H9 (cell line): ENCODE data around the gene TUB. TPM values are rescaled to one million over a fixed set of nuclear protein-coding genes. Genes with fewer than 3 reads are reported as not detected.

ENCODE experiments used
- DNase-seq: peaks from one replicate; pipeline ENCODE4 v3.0.0-alpha.2; 2017
- H2AFZ ChIP-seq: one replicate; pipeline ENCODE4 v1.6.1; 2013; ENCODE audit warnings: mild to moderate bottlenecking, low read length, control low read depth, moderate library complexity
- H2AK5ac ChIP-seq: 2 replicates; pipeline ENCODE4 v1.6.1; 2013; ENCODE audit warnings: low read length, control low read depth, mixed read lengths; ENCODE audit not compliant: insufficient read length
- H2BK120ac ChIP-seq: one replicate; pipeline ENCODE4 v1.6.1; 2013; ENCODE audit warnings: low read depth, mild to moderate bottlenecking, low read length, control low read depth, inconsistent platforms; ENCODE audit not compliant: poor library complexity, severe bottlenecking
- H2BK12ac ChIP-seq: 2 replicates; pipeline ENCODE4 v1.6.1; 2013; ENCODE audit warnings: low read length, control low read depth, mixed read lengths, low read depth; ENCODE audit not compliant: insufficient read length
- H2BK15ac ChIP-seq: 2 replicates; pipeline ENCODE4 v1.6.1; 2013; ENCODE audit warnings: low read depth, low read length, control low read depth
- H2BK20ac ChIP-seq: one replicate; pipeline ENCODE4 v1.6.1; 2013; ENCODE audit warnings: low read depth, mild to moderate bottlenecking, low read length, control low read depth, inconsistent platforms; ENCODE audit not compliant: poor library complexity, severe bottlenecking
- H2BK5ac ChIP-seq: 2 replicates; pipeline ENCODE4 v1.6.1; 2013; ENCODE audit warnings: low read length, control low read depth, mixed read lengths; ENCODE audit not compliant: insufficient read length
- H3K14ac ChIP-seq: 2 replicates; pipeline ENCODE4 v1.6.1; 2013; ENCODE audit warnings: low read length, control low read depth; ENCODE audit not compliant: insufficient read depth
- H3K18ac ChIP-seq: 2 replicates; pipeline ENCODE4 v1.6.1; 2013; ENCODE audit warnings: low read depth, mild to moderate bottlenecking, mixed read lengths, low read length, control low read depth; ENCODE audit not compliant: insufficient read length
- H3K23ac ChIP-seq: 2 replicates; pipeline ENCODE4 v1.6.1; 2013; ENCODE audit warnings: low read length, control low read depth, mixed read lengths, low read depth; ENCODE audit not compliant: insufficient read length
- H3K23me2 ChIP-seq: 2 replicates; pipeline ENCODE4 v1.6.1; 2013; ENCODE audit warnings: low read depth, mild to moderate bottlenecking, mixed read lengths, low read length, control low read depth; ENCODE audit not compliant: insufficient read length, poor library complexity, severe bottlenecking
- H3K27ac ChIP-seq: 2 replicates; pipeline ENCODE4 v1.5.1; 2013; ENCODE audit warnings: low read length, control low read depth, mixed read lengths, low read depth; ENCODE audit not compliant: insufficient read length
- H3K27me3 ChIP-seq: 2 replicates; pipeline ENCODE4 v1.6.1; 2013; ENCODE audit warnings: low read length, control low read depth, inconsistent platforms; ENCODE audit not compliant: insufficient read depth
- H3K4ac ChIP-seq: 2 replicates; pipeline ENCODE4 v1.6.1; 2013; ENCODE audit warnings: low read depth, mild to moderate bottlenecking, control low read depth, inconsistent platforms, low read length, moderate library complexity
- H3K4me1 ChIP-seq: 2 replicates; pipeline ENCODE4 v1.6.1; 2013; ENCODE audit warnings: low read length, control low read depth, inconsistent platforms; ENCODE audit not compliant: insufficient read depth
- H3K4me2 ChIP-seq: 2 replicates; pipeline ENCODE4 v1.6.1; 2013; ENCODE audit warnings: low read length, control low read depth, mixed read lengths; ENCODE audit not compliant: insufficient read length, insufficient read depth
- H3K56ac ChIP-seq: 2 replicates; pipeline ENCODE4 v1.6.1; 2013; ENCODE audit warnings: low read depth, mild to moderate bottlenecking, mixed read lengths, low read length, control low read depth; ENCODE audit not compliant: insufficient read length
- H3K79me1 ChIP-seq: 2 replicates; pipeline ENCODE4 v1.6.1; 2013; ENCODE audit warnings: low read depth, mild to moderate bottlenecking, moderate library complexity, low read length, control low read depth, inconsistent platforms; ENCODE audit not compliant: insufficient read depth, poor library complexity, severe bottlenecking
- H3K79me2 ChIP-seq: 2 replicates; pipeline ENCODE4 v1.6.1; 2013; ENCODE audit warnings: low read length, control low read depth, inconsistent platforms; ENCODE audit not compliant: insufficient read depth
- H3K9ac ChIP-seq: 2 replicates; pipeline ENCODE4 v1.6.1; 2013; ENCODE audit warnings: low read length, control low read depth, mixed read lengths; ENCODE audit not compliant: insufficient read length; ENCODE audit errors: extremely low read depth
- H3K9me3 ChIP-seq: one replicate; pipeline ENCODE4 v1.6.1; 2013; ENCODE audit warnings: low read depth, low read length, inconsistent platforms; ENCODE audit not compliant: control insufficient read depth
- H3T11ph ChIP-seq: one replicate; pipeline ENCODE4 v1.6.1; 2013; ENCODE audit warnings: mild to moderate bottlenecking, low read length, control low read depth, inconsistent platforms
- H4K20me1 ChIP-seq: one replicate; pipeline ENCODE4 v1.6.1; 2013; ENCODE audit not compliant: control insufficient read depth, insufficient read length, insufficient read depth
- H4K5ac ChIP-seq: 2 replicates; pipeline ENCODE4 v1.6.1; 2013; ENCODE audit warnings: low read depth, mild to moderate bottlenecking, mixed read lengths, low read length, control low read depth; ENCODE audit not compliant: insufficient read length
- H4K8ac ChIP-seq: replicated peaks from 2 replicates; pipeline ENCODE4 v1.6.1; 2013; ENCODE audit warnings: low read length, control low read depth, mixed read lengths, low read depth; ENCODE audit not compliant: insufficient read length
- H4K91ac ChIP-seq: 2 replicates; pipeline ENCODE4 v1.6.1; 2013; ENCODE audit warnings: low read depth, mild to moderate bottlenecking, moderate library complexity, mixed read lengths, low read length, control low read depth; ENCODE audit not compliant: insufficient read length
- H3K27ac Mint-ChIP-seq, 3 experiments: 2 replicates in 2 of 3; 3 replicates in 1 of 3; pipeline ENCODE4 v1.8.0; 2020 to 2021; ENCODE audit warnings: mixed read lengths in 3 of 3, mild to moderate bottlenecking in 1 of 3, moderate library complexity in 1 of 3
- H3K27me3 Mint-ChIP-seq: 2 replicates; pipeline ENCODE4 v1.8.0; 2021; ENCODE audit warnings: low read depth, mild to moderate bottlenecking, moderate library complexity, mixed read lengths
- H3K36me3 Mint-ChIP-seq, 3 experiments: 2 replicates in 2 of 3; 3 replicates in 1 of 3; pipeline ENCODE4 v1.8.0; 2020 to 2021; ENCODE audit warnings: low read depth in 3 of 3, mixed read lengths in 3 of 3; ENCODE audit not compliant: insufficient read depth in 1 of 3
- H3K4me1 Mint-ChIP-seq, 2 experiments: 2 replicates each; pipeline ENCODE4 v1.8.0; 2020; ENCODE audit warnings: mixed read lengths in 2 of 2
- H3K4me3 Mint-ChIP-seq, 2 experiments: 2 replicates in 1 of 2; 3 replicates in 1 of 2; pipeline ENCODE4 v1.8.0; 2020 to 2021; ENCODE audit warnings: mild to moderate bottlenecking in 2 of 2, mixed read lengths in 2 of 2, moderate library complexity in 1 of 2
- H3K9me3 Mint-ChIP-seq, 2 experiments: 2 replicates in 1 of 2; 3 replicates in 1 of 2; pipeline ENCODE4 v1.8.0; 2020; ENCODE audit warnings: mild to moderate bottlenecking in 2 of 2, mixed read lengths in 2 of 2, moderate library complexity in 1 of 2
- WGBS: extraction: QIAGEN DNeasy Blood & Tissue Kit; methylation state at CpG from one replicate; pipeline ENCODE4 v1.1.7; 2013; ENCODE audit warnings: missing lambda C conversion rate, low lambda C conversion rate, mixed read lengths; ENCODE audit not compliant: insufficient read length; ENCODE audit errors: extremely low coverage; 5-methylcytosine and 5-hydroxymethylcytosine counted together
- total RNA-seq: library from RNA; stranded (reverse); gene quantifications from 2 replicates; pipeline ENCODE4 v1.2.1, GENCODE V29; 2021
- TF ChIP-seq, protein P1 (sequence below): fragments of 200-600 bp; sonication (generic); conservative IDR thresholded peaks from 3 replicates; pipeline ENCODE4 v1.8.0; 2021; ENCODE audit warnings: antibody characterized with exemption, mild to moderate bottlenecking

Gene TUB
- total RNA-seq, 1 experiment from 2014 or later, result 14.8 TPM

DNA sequence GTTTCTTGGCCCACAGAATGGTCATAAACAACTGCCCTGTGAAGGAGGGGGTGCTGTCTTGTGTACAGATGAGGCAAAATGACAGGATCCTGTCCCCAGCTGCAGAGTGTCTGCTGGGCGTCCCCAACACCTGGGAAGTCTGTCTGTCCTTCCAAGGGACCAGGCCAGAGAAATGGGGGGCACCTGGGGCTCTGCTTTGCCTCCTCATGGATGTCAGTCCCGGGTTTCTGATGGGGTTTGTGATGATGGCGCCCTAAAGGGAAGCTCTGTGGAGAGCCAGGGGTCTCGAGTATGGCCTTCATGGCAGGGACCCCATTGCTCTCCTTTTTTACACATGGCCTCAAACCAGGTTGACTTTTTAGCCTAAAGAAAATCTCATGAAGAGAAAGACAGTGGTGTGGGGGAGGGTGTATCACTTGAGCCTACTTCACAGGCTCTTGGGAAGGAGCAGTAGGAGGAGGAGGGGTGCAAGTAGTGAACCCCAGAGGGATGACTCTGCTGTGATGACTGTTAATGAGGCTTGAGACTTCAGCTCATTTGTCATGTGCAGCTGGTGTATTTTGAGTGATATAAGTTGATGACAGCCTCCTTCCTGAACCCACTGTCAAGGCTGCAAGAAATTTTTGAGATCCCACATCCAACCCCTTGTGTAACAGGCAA, 40.6 kb upstream of the TUB start:
- Mint-ChIP-seq H3K27me3 (peaks cover 45% of the 10 kb centered on the region), H3K27ac (no peak overlapping the region), H3K4me1 (no peaks in the 10 kb centered on the region; a peak in 1 of 4 replicates), H3K4me3 (no peak overlapping the region), H3K36me3 (no peaks in the 10 kb centered on the region), H3K9me3 (no peaks in the 10 kb centered on the region; a peak in 1 of 5 replicates)
- Histone ChIP-seq H3K23me2 (no peaks in the 10 kb centered on the region), H3K18ac (no peak overlapping the region), H3K56ac (no peak overlapping the region), H3K14ac (no peak overlapping the region), H2BK5ac (no peak overlapping the region), H3K4ac (no peak overlapping the region), H3K79me2 (no peaks in the 10 kb centered on the region), H3K23ac (no peak overlapping the region), H4K5ac (no peak overlapping the region), H2AFZ (no peak overlapping the region), H2BK12ac (no peak overlapping the region), H2BK20ac (no peak overlapping the region), H3K4me1 (no peaks in the 10 kb centered on the region), H2AK5ac (no peak overlapping the region), H4K8ac (no peak overlapping the region), H3K79me1 (no peaks in the 10 kb centered on the region), H4K91ac (no peak overlapping the region), H3K9me3 (no peaks in the 10 kb centered on the region), H3T11ph (no peak overlapping the region), H3K9ac (no peak overlapping the region), H4K20me1 (no peaks in the 10 kb centered on the region), H2BK120ac (no peak overlapping the region), H3K27me3 (no peaks in the 10 kb centered on the region), H2BK15ac (no peak overlapping the region), H3K4me2 (no peak overlapping the region), H3K27ac (no peak overlapping the region)
- peak; percentile 9 for DNase-seq
- no CpG with 5 or more reads among the region's 4 CpGs for WGBS
- TF ChIP-seq, protein P1, sequence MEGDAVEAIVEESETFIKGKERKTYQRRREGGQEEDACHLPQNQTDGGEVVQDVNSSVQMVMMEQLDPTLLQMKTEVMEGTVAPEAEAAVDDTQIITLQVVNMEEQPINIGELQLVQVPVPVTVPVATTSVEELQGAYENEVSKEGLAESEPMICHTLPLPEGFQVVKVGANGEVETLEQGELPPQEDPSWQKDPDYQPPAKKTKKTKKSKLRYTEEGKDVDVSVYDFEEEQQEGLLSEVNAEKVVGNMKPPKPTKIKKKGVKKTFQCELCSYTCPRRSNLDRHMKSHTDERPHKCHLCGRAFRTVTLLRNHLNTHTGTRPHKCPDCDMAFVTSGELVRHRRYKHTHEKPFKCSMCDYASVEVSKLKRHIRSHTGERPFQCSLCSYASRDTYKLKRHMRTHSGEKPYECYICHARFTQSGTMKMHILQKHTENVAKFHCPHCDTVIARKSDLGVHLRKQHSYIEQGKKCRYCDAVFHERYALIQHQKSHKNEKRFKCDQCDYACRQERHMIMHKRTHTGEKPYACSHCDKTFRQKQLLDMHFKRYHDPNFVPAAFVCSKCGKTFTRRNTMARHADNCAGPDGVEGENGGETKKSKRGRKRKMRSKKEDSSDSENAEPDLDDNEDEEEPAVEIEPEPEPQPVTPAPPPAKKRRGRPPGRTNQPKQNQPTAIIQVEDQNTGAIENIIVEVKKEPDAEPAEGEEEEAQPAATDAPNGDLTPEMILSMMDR, result no peak
